Left lung (tissue), 10 donors: Measurements from ENCODE around the gene TNNI3K. TPM values are rescaled to one million over a fixed set of nuclear protein-coding genes. Genes with fewer than 3 reads are reported as not detected.

Experiments used
- ATAC-seq: fragments of 200-7000 bp; cut with Tn5 transposase; one replicate; pipeline ENCODE4 v1.9.1; 2020; ENCODE audit warnings: moderate library complexity
- DNase-seq, 4 donors: peaks; one replicate each; pipeline ENCODE4 v3.0.0-alpha.2; 2013 to 2020
- H3K27ac ChIP-seq, 2 donors: fragments of 200-600 bp; sonication (generic) in 1 of 2; one replicate each; pipeline versions ENCODE4 v1.5.0 to v1.8.0; 2020 to 2021
- H3K27me3 ChIP-seq, 2 donors: fragments of 200-600 bp; sonication (generic) in 1 of 2; one replicate each; pipeline versions ENCODE4 v1.5.0 to v1.8.0; 2020 to 2021
- H3K36me3 ChIP-seq, 2 donors: fragments of 200-600 bp; sonication (generic) in 1 of 2; one replicate each; pipeline versions ENCODE4 v1.5.0 to v1.8.0; 2020 to 2021
- H3K4me1 ChIP-seq, 2 donors: fragments of 200-600 bp; one replicate each; pipeline ENCODE4 v1.8.0; 2021
- H3K4me3 ChIP-seq, 2 donors: fragments of 200-600 bp; sonication (generic) in 1 of 2; one replicate each; pipeline versions ENCODE4 v1.5.0 to v1.8.0; 2020 to 2021; ENCODE audit warnings: mild to moderate bottlenecking in 1 of 2
- H3K9me3 ChIP-seq, 2 donors: fragments of 200-600 bp; sonication (generic) in 1 of 2; one replicate each; pipeline versions ENCODE4 v1.5.0 to v1.8.0; 2020 to 2021
- intact Hi-C, 2 donors: fragments of 100-400 bp; cut with DNase I; formaldehyde crosslinking; loops; one replicate each; pipeline versions ENCODE4 v1.11.2 to v1.14.2; 2022
- polyA plus RNA-seq, 6 donors: library from polyadenylated mRNA; unstranded; fragments of 120-200 nt; gene quantifications; one replicate each; pipeline ENCODE4 v1.2.1, GENCODE V29; 2013; ENCODE audit not compliant: insufficient read length in 6 of 6
- total RNA-seq, 2 donors: library from RNA; stranded (reverse); fragmentation: NEBNext Ultra II Directional; extraction: Animal tissue kit (Norgen Biotek cat#: 25700); gene quantifications; one replicate each; pipeline ENCODE4 v1.2.1, GENCODE V29; 2021
- TF ChIP-seq, protein P1 (sequence below), 2 donors: fragments of 200-600 bp; sonication (generic) in 1 of 2; IDR thresholded peaks; one replicate each; pipeline versions ENCODE4 v1.5.0 to v1.8.0; 2021; ENCODE audit warnings: antibody characterized with exemption in 2 of 2
- donor health status: DM: no; HTN: yes; CAD: no.
- donor health status: DM: no; HTN: no; CAD: no.

Gene TNNI3K
- total and polyA plus RNA-seq, 8 donors, result 0.38 to 2.0 (median 1.1) TPM

DNA sequence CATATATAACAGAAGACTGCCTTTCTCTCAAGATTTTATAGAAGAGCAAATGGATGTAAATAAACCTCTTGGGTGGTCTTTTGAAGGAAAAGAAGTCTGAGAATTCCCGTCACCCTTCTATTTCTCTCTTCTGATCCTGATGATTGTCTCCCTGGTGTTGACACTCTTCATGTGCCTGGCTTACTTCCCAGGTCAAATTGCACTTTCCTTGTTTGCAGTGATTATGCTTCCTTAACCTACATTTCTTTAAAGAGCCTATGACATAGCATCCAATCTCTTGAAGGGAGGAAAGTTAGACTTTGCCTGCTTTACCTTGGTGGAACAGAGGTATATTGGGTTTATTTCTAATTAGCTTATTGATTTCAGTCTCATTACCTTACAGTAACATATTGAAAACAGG, 197.1 kb downstream of the TNNI3K start:
- ATAC-seq, result no peak
- H3K4me3 ChIP-seq, result no peak overlapping the region
- no peaks in the 10 kb centered on the region for H3K4me1 ChIP-seq
- no peak for DNase-seq
- no peaks in the 10 kb centered on the region for H3K36me3 ChIP-seq
- intact Hi-C loops, result no loop called here
- H3K27me3 ChIP-seq, result no peaks in the 10 kb centered on the region
- no peaks in the 10 kb centered on the region for H3K9me3 ChIP-seq
- TF ChIP-seq, protein P1, sequence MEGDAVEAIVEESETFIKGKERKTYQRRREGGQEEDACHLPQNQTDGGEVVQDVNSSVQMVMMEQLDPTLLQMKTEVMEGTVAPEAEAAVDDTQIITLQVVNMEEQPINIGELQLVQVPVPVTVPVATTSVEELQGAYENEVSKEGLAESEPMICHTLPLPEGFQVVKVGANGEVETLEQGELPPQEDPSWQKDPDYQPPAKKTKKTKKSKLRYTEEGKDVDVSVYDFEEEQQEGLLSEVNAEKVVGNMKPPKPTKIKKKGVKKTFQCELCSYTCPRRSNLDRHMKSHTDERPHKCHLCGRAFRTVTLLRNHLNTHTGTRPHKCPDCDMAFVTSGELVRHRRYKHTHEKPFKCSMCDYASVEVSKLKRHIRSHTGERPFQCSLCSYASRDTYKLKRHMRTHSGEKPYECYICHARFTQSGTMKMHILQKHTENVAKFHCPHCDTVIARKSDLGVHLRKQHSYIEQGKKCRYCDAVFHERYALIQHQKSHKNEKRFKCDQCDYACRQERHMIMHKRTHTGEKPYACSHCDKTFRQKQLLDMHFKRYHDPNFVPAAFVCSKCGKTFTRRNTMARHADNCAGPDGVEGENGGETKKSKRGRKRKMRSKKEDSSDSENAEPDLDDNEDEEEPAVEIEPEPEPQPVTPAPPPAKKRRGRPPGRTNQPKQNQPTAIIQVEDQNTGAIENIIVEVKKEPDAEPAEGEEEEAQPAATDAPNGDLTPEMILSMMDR (IDR thresholded peaks at IDR 0.05), result no peak
- H3K27ac ChIP-seq, result no peak overlapping the region

DNA sequence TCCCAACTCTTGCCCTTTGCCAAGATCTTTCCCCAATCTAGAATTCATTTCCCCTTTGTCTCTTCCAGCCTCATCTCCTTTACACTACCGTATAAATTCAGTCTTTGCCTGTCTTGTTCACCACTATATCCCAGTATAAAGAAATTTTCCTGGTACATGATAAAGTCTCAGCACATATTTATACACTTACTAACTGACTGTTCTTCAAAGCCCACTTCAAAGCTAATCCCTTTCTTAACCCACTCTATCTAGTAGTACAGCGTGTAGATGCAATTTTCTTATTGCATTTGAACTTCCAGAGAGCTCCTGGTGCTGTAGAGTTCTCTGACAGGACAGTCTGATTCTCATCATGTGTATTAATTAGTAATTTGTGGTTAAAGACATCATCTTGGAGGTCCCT, 199.1 kb downstream of the TNNI3K start:
- TF ChIP-seq, protein P1 (IDR thresholded peaks at IDR 0.05), result no peak
- ATAC-seq (no peak), DNase-seq (no peak)
- no peak overlapping the region for H3K27ac ChIP-seq
- no peaks in the 10 kb centered on the region for H3K9me3 ChIP-seq
- no peaks in the 10 kb centered on the region for H3K36me3 ChIP-seq
- no peaks in the 10 kb centered on the region for H3K27me3 ChIP-seq
- H3K4me1 ChIP-seq, result no peaks in the 10 kb centered on the region
- intact Hi-C loops, result no loop called here
- no peak overlapping the region for H3K4me3 ChIP-seq

DNA sequence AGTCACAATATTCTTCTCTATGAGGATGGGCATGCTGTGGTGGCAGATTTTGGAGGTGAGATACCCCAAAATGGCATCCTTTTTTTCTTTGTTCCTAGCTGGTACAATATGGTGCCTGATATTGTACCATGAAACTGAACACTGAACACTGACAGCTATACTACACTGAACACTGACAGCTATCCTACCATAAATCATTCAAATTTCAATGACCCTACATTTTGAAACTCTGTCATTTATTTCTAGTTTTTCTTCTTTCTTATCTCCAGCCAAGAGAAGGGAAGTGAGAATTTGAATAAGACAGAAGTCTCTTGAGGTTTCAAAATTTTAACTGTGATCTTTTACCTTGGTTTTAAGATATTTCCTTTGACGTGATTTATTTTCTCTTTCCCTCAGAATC, 200.9 kb downstream of the TNNI3K start:
- intact Hi-C loops, result no loop called here
- H3K4me3 ChIP-seq, result no peak overlapping the region
- H3K36me3 ChIP-seq, result no peaks in the 10 kb centered on the region
- DNase-seq (no peak), ATAC-seq (no peak)
- no peak overlapping the region for H3K27ac ChIP-seq
- no peaks in the 10 kb centered on the region for H3K4me1 ChIP-seq
- no peaks in the 10 kb centered on the region for H3K27me3 ChIP-seq
- H3K9me3 ChIP-seq, result no peaks in the 10 kb centered on the region
- TF ChIP-seq, protein P1 (IDR thresholded peaks at IDR 0.05), result no peak

DNA sequence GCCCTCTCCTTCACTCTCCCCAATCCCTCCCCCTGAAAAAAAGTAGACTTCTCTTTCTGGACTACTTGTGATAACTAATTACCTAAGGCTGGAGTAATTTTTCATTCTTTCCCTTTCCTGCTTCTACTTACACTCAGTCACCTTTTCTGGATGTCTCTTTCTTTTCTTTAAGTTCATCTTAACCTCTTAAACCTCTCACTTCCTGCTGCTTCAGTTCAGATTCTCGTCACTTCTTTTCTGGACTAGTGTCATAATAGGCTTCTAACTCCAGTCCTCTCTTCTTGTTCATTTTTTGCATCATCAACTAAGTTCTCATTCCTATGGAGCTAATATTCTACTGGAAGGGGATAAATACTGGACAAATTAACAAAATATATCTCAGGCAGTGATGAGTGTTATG, 201.8 kb downstream of the TNNI3K start:
- Histone ChIP-seq H3K4me1 (no peaks in the 10 kb centered on the region), H3K4me3 (no peak overlapping the region), H3K27me3 (no peaks in the 10 kb centered on the region), H3K27ac (no peak overlapping the region), H3K9me3 (no peaks in the 10 kb centered on the region), H3K36me3 (no peaks in the 10 kb centered on the region)
- intact Hi-C loops, result no loop called here
- TF ChIP-seq, protein P1 (IDR thresholded peaks at IDR 0.05), result no peak
- DNase-seq, result no peak
- no peak for ATAC-seq

DNA sequence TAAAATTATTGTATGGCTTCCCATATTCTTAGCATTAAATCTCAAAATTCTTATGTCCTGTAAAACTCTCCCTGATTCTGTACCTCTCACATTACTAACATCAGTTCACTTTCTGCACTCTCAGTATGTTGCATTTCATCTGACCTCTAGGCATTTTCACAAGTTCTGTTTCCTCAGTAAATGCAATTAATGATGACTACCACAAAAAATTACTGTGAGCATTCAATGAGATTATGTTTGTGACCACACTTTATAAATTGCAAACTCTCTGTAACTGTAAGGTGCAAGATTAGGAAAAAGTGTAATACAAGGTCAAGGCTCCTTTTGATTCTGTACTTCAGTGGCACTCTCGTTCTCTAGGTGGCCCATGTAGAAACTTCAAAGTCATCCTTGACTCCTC, 216.8 kb downstream of the TNNI3K start:
- H3K36me3 ChIP-seq, result no peaks in the 10 kb centered on the region
- peaks cover 0 to 3% of the 10 kb centered on the region in 2 donors for H3K9me3 ChIP-seq
- H3K4me1 ChIP-seq, result no peaks in the 10 kb centered on the region
- DNase-seq (no peak), ATAC-seq (no peak)
- no peaks in the 10 kb centered on the region for H3K27me3 ChIP-seq
- intact Hi-C loops, result no loop called here
- no peak overlapping the region for H3K4me3 ChIP-seq
- H3K27ac ChIP-seq, result no peak overlapping the region
- TF ChIP-seq, protein P1 (IDR thresholded peaks at IDR 0.05), result no peak
